SK-N-SH (cell line): ENCODE results near the gene PRR9. TPM values are rescaled to one million over a fixed set of nuclear protein-coding genes. Genes with fewer than 3 reads are reported as not detected.

Experiments
- CTCF ChIA-PET: fragments of 300-600, 350-600 bp; formaldehyde crosslinking; extraction: SDS; loops from one replicate; lab custom pipeline; 2021; lab: Yijun Ruan, JAX
- POLR2A ChIA-PET: fragments of 350-600 bp; sonication (Branson Sonifier 250); formaldehyde crosslinking; extraction: SDS; loops from one replicate; lab custom pipeline; 2020; ENCODE audit warnings: antibody characterized with exemption, inconsistent platforms; lab: Yijun Ruan, JAX
- DNase-seq: peaks from one replicate; pipeline ENCODE4 v3.0.0; 2012
- H2AFZ ChIP-seq: fragments of 200-600 bp; sonication (generic); 2 replicates; pipeline ENCODE4 v1.8.1; 2016; ENCODE audit warnings: antibody characterized with exemption, mild to moderate bottlenecking, low read depth
- H3F3A ChIP-seq: fragments of 200-600 bp; sonication (generic); replicated peaks from 2 replicates; pipeline ENCODE3; 2016; ENCODE audit warnings: antibody characterized with exemption, mild to moderate bottlenecking; ENCODE audit not compliant: insufficient read depth
- H3K27ac ChIP-seq, 2 experiments: fragments of 200-500 bp in 1 of 2; fragments of 200-600 bp in 1 of 2; sonication (Bioruptor generic) in 1 of 2; sonication (generic), shearing (Covaris generic) in 1 of 2; 2 replicates each; pipeline versions ENCODE4 v1.5.1 to v1.6.1; 2014 to 2016; ENCODE audit warnings: low read depth in 2 of 2, inconsistent platforms in 1 of 2, low read length in 1 of 2, mild to moderate bottlenecking in 1 of 2, mixed read lengths in 1 of 2
- H3K27me3 ChIP-seq: fragments of 200-600 bp; sonication (generic), shearing (Covaris generic); 2 replicates; pipeline ENCODE4 v1.6.1; 2016; ENCODE audit warnings: mixed run types; ENCODE audit not compliant: insufficient read depth
- H3K36me3 ChIP-seq, 2 experiments: fragments of 200-500 bp in 1 of 2; fragments of 200-600 bp in 1 of 2; sonication (Bioruptor generic) in 1 of 2; sonication (generic) in 1 of 2; replicated peaks in 1 of 2; 2 replicates each; pipeline versions ENCODE3 to v1.5.1; 2014 to 2016; ENCODE audit warnings: low read length in 1 of 2, mild to moderate bottlenecking in 1 of 2; ENCODE audit not compliant: insufficient read depth in 2 of 2, control insufficient read depth in 1 of 2
- H3K4me1 ChIP-seq, 2 experiments: fragments of 200-500 bp in 1 of 2; fragments of 200-600 bp in 1 of 2; sonication (Bioruptor generic) in 1 of 2; sonication (generic), shearing (Covaris generic) in 1 of 2; 2 replicates each; pipeline versions ENCODE4 v1.5.1 to v1.6.1; 2014 to 2016; ENCODE audit warnings: low read depth in 1 of 2, low read length in 1 of 2, mixed run types in 1 of 2; ENCODE audit not compliant: insufficient read depth in 2 of 2, control insufficient read depth in 1 of 2
- H3K4me2 ChIP-seq: fragments of 200-600 bp; sonication (generic), shearing (Covaris generic); 2 replicates; pipeline ENCODE4 v1.6.1; 2017; ENCODE audit warnings: mixed run types
- H3K4me3 ChIP-seq, 2 experiments: fragments of 200-500 bp in 1 of 2; fragments of 200-600 bp in 1 of 2; sonication (Bioruptor generic) in 1 of 2; sonication (generic), shearing (Covaris generic) in 1 of 2; 2 replicates each; pipeline versions ENCODE4 v1.5.1 to v1.8.1; 2014 to 2016; ENCODE audit warnings: low read depth in 2 of 2, inconsistent platforms in 1 of 2, low read length in 1 of 2, mild to moderate bottlenecking in 1 of 2, mixed read lengths in 1 of 2, moderate library complexity in 1 of 2
- H3K79me2 ChIP-seq: fragments of 200-600 bp; sonication (generic); 2 replicates; pipeline ENCODE4 v1.8.1; 2017; ENCODE audit warnings: mild to moderate bottlenecking; ENCODE audit not compliant: insufficient read depth
- H3K9ac ChIP-seq: fragments of 200-600 bp; sonication (generic); 2 replicates; pipeline ENCODE4 v1.6.1; 2017; ENCODE audit warnings: mixed run types
- H3K9me2 ChIP-seq: fragments of 200-600 bp; sonication (generic); 2 replicates; pipeline ENCODE4 v1.6.1; 2017; ENCODE audit warnings: mixed run types
- H3K9me3 ChIP-seq: fragments of 200-600 bp; sonication (generic); 2 replicates; pipeline ENCODE4 v1.6.1; 2017; ENCODE audit warnings: mixed run types, mild to moderate bottlenecking, moderate library complexity
- H4K20me1 ChIP-seq: fragments of 200-600 bp; sonication (generic); 2 replicates; pipeline ENCODE4 v1.6.1; 2017; ENCODE audit warnings: mild to moderate bottlenecking, mixed run types; ENCODE audit not compliant: insufficient read depth
- EP300 ChIP-seq, 2 experiments: IDR thresholded peaks; 2 replicates each; pipeline versions ENCODE4 v1.4.0 to v1.6.1; 2012; ENCODE audit warnings: borderline replicate concordance in 1 of 2, low read depth in 1 of 2, low read length in 1 of 2
- FOSL2 ChIP-seq: IDR thresholded peaks from 2 replicates; pipeline ENCODE4 v1.4.0; 2012; ENCODE audit warnings: low read depth, mild to moderate bottlenecking, moderate library complexity, borderline replicate concordance
- FOXJ3 ChIP-seq: sonication (generic); formaldehyde crosslinking; IDR thresholded peaks from 2 replicates; pipeline ENCODE4 v1.5.1; 2020; ENCODE audit warnings: mild to moderate bottlenecking, missing genetic modification reagents
- GATA2 ChIP-seq: sonication (generic); formaldehyde crosslinking; IDR thresholded peaks from 2 replicates; pipeline ENCODE4 v1.5.0; 2020; ENCODE audit warnings: mild to moderate bottlenecking, missing genetic modification reagents
- IRF3 ChIP-seq: fragments of 150-350 bp; IDR thresholded peaks from 2 replicates; pipeline ENCODE4 v1.6.1; 2016; ENCODE audit warnings: mild to moderate bottlenecking, low read depth, low read length
- MAX ChIP-seq: IDR thresholded peaks from 2 replicates; pipeline ENCODE4 v1.4.0; 2012; ENCODE audit warnings: low read depth
- NRF1 ChIP-seq: IDR thresholded peaks from 2 replicates; pipeline ENCODE4 v1.6.1; 2012; ENCODE audit warnings: low read depth, mild to moderate bottlenecking, low read length
- RCOR1 ChIP-seq: fragments of 150-350 bp; IDR thresholded peaks from 2 replicates; pipeline ENCODE4 v1.6.1; 2017; ENCODE audit warnings: antibody characterized with exemption, low read length
- REST ChIP-seq: IDR thresholded peaks from 2 replicates; pipeline ENCODE4 v1.6.1; 2012; ENCODE audit warnings: mild to moderate bottlenecking, low read depth, low read length, moderate library complexity
- SMC3 ChIP-seq: IDR thresholded peaks from 2 replicates; pipeline ENCODE4 v1.6.1; 2012; ENCODE audit warnings: low read depth, low read length, improper control_type of control experiment
- TCF12 ChIP-seq: IDR thresholded peaks from 2 replicates; pipeline ENCODE4 v1.4.0; 2012
- USF2 ChIP-seq: fragments of 150-350 bp; IDR thresholded peaks from 2 replicates; pipeline ENCODE4 v1.6.1; 2017; ENCODE audit warnings: antibody characterized with exemption, low read length, low read depth, borderline replicate concordance
- WGBS: methylation state at CpG from one replicate; pipeline ENCODE4 v1.1.6; 2017; ENCODE audit warnings: low lambda C conversion rate; 5-methylcytosine and 5-hydroxymethylcytosine counted together
- polyA plus RNA-seq, 3 experiments: library from polyadenylated mRNA; depleted of rRNA; stranded (reverse); fragments of >200 nt; gene quantifications; 2 replicates each; pipeline ENCODE4 v1.2.3, GENCODE V29; 2012

Gene PRR9
- polyA plus RNA-seq, 1 of the 3 experiments (the other 2 are of a cell fraction) = not detected

- H3K4me1 ChIP-seq = no peaks in the 10 kb centered on the region
- no peaks in the 10 kb centered on the region for H3K9me2 ChIP-seq
- no peaks in the 10 kb centered on the region for H3F3A ChIP-seq
- TF ChIP-seq GATA2 (no peak), SMC3 (no peak), FOSL2 (no peak)
- no peak overlapping the region for H3K27ac ChIP-seq
- H3K4me3 ChIP-seq = no peak overlapping the region
- H3K4me2 ChIP-seq = no peak overlapping the region
- no peaks in the 10 kb centered on the region for H4K20me1 ChIP-seq
- ChIA-PET CTCF (no interaction called here), POLR2A (no interaction called here)
- H2AFZ ChIP-seq = no peak overlapping the region
- H3K36me3 ChIP-seq = no peaks in the 10 kb centered on the region
- 7% methylated on average over 4 of the region's 4 CpGs for WGBS
- no peak overlapping the region for H3K9ac ChIP-seq
- H3K9me3 ChIP-seq = no peaks in the 10 kb centered on the region
- H3K27me3 ChIP-seq = no peaks in the 10 kb centered on the region
- no peaks in the 10 kb centered on the region for H3K79me2 ChIP-seq
- no peak for DNase-seq
Measured at GRCh38 chr1:153245466-153245865, 28.1 kb downstream of the PRR9 start.

GRCh38 chr1:153246018-153246417, 28.6 kb downstream of the PRR9 start:
- no peak overlapping the region for H3K27ac ChIP-seq
- H3K36me3 ChIP-seq = no peaks in the 10 kb centered on the region
- no peaks in the 10 kb centered on the region for H3K4me1 ChIP-seq
- ChIA-PET CTCF (no interaction called here), POLR2A (no interaction called here)
- no peak overlapping the region for H3K4me3 ChIP-seq
- no peak overlapping the region for H3K4me2 ChIP-seq
- no peaks in the 10 kb centered on the region for H3K27me3 ChIP-seq
- H3F3A ChIP-seq = no peaks in the 10 kb centered on the region
- DNase-seq = no peak
- WGBS = 0% methylated on average over 1 of the region's 1 CpG
- H3K9ac ChIP-seq = no peak overlapping the region
- no peak for TF ChIP-seq MAX
- TF ChIP-seq FOXJ3 (CRISPR knock-in tag) = no peak
- no peaks in the 10 kb centered on the region for H4K20me1 ChIP-seq
- no peak overlapping the region for H2AFZ ChIP-seq
- H3K9me2 ChIP-seq = no peaks in the 10 kb centered on the region
- no peaks in the 10 kb centered on the region for H3K79me2 ChIP-seq
- H3K9me3 ChIP-seq = no peaks in the 10 kb centered on the region

GRCh38 chr1:153246825-153247224, 29.4 kb downstream of the PRR9 start:
- whole genome bisulfite sequencing = 0% methylated on average over 2 of the region's 2 CpGs
- TF ChIP-seq MAX (no peak), FOXJ3 (CRISPR knock-in tag) (no peak), FOSL2 (no peak), IRF3 (no peak), REST (no peak), NRF1 (no peak), TCF12 (no peak), EP300 (IDR thresholded peaks at IDR 0.05; ENCODE audit: borderline replicate concordance in 1 of 2, low read depth in 1 of 2, low read length in 1 of 2) (no peak), RCOR1 (no peak), USF2 (no peak)

More at GRCh38 chr1:153246825-153247224, 29.4 kb downstream of the PRR9 start:
- H3K4me1 ChIP-seq = no peaks in the 10 kb centered on the region
- no peaks in the 10 kb centered on the region for H3K9me2 ChIP-seq
- ChIA-PET POLR2A (no interaction called here), CTCF (interaction anchor here (1.3 kb wide), 1 partner anchor 18 kb away, joined by 4 read pairs; no protein-coding TSS in a partner anchor)
- no peaks in the 10 kb centered on the region for H3K79me2 ChIP-seq
- no peak for DNase-seq
- H3K4me2 ChIP-seq = no peak overlapping the region
- no peaks in the 10 kb centered on the region for H3K36me3 ChIP-seq
- no peak overlapping the region for H3K9ac ChIP-seq
- no peaks in the 10 kb centered on the region for H3K27me3 ChIP-seq
- H3K27ac ChIP-seq = no peak overlapping the region
- H2AFZ ChIP-seq = no peak overlapping the region
- H3K9me3 ChIP-seq = no peaks in the 10 kb centered on the region
- H3F3A ChIP-seq = no peaks in the 10 kb centered on the region
- no peaks in the 10 kb centered on the region for H4K20me1 ChIP-seq
- H3K4me3 ChIP-seq = no peak overlapping the region
